PFSK-1 (cell line): ENCODE data around the gene COQ9.

Experiments used
- FOXP2 ChIP-seq: optimal IDR thresholded peaks from 2 replicates; pipeline ENCODE3; 2011; ENCODE audit warnings: borderline replicate concordance, control low read depth, inconsistent platforms; ENCODE audit not compliant: insufficient read depth; ENCODE audit errors: extremely low read length, extremely low read depth
- POLR2AphosphoS5 ChIP-seq: IDR thresholded peaks from 2 replicates; pipeline ENCODE4 v1.6.1; 2012; ENCODE audit warnings: low read depth, mild to moderate bottlenecking, control low read depth, low read length, moderate library complexity
- REST ChIP-seq, 2 experiments: IDR thresholded peaks; 2 replicates each; pipeline versions ENCODE4 v1.6.1 to v1.8.0; 2011 to 2012; ENCODE audit warnings: low read depth in 2 of 2, low read length in 2 of 2, control low read depth in 1 of 2, inconsistent platforms in 1 of 2, mild to moderate bottlenecking in 1 of 2, moderate library complexity in 1 of 2; ENCODE audit not compliant: insufficient read depth in 1 of 2
- SIN3A ChIP-seq: IDR thresholded peaks from 2 replicates; pipeline ENCODE4 v1.6.1; 2012; ENCODE audit warnings: mild to moderate bottlenecking, low read length, moderate library complexity, borderline replicate concordance; ENCODE audit not compliant: insufficient read depth
- TAF1 ChIP-seq: IDR thresholded peaks from 2 replicates; pipeline ENCODE4 v1.6.1; 2012; ENCODE audit warnings: low read length, control low read depth, borderline replicate concordance; ENCODE audit not compliant: insufficient read depth

- TF ChIP-seq POLR2AphosphoS5 (no peak), FOXP2 (no peak), REST (IDR thresholded peaks at IDR 0.05; ENCODE audit: insufficient read depth in 1 of 2, low read depth in 2 of 2, low read length in 2 of 2) (no peak), TAF1 (no peak), SIN3A (no peak)
These were observed 24.1 kb upstream of the COQ9 start for GRCh38 chr16:57423152-57423551.
